WTC11 (cell line): ENCODE results near the gene CPNE5. TPM values are rescaled to one million over a fixed set of nuclear protein-coding genes. Genes with fewer than 3 reads are reported as not detected.

Experiments used
- ATAC-seq: fragments of 200-7000 bp; cut with Tn5 transposase; 2 replicates; pipeline ENCODE4 v1.10.0; 2021; ENCODE audit warnings: mild to moderate bottlenecking, moderate library complexity
- CTCF ChIA-PET: fragments of 300-600 bp; sonication (Branson Sonifier 250); formaldehyde crosslinking; loops from one replicate; lab custom pipeline; 2021; ENCODE audit warnings: antibody characterized with exemption; lab: Charles Lee
- POLR2A ChIA-PET: fragments of 350-600 bp; sonication (Branson Sonifier 250); formaldehyde crosslinking; loops from one replicate; lab custom pipeline; 2021; ENCODE audit warnings: antibody characterized with exemption; lab: Charles Lee
- DNase-seq: peaks from one replicate; pipeline ENCODE4 v3.0.0; 2021; ENCODE audit warnings: low spot score
- H3K27ac Mint-ChIP-seq: 2 replicates; pipeline ENCODE4 v1.8.0; 2021; ENCODE audit warnings: mixed read lengths
- H3K27me3 Mint-ChIP-seq: 2 replicates; pipeline ENCODE4 v1.8.0; 2021; ENCODE audit warnings: low read depth, mild to moderate bottlenecking, moderate library complexity, mixed read lengths
- H3K36me3 Mint-ChIP-seq: 2 replicates; pipeline ENCODE4 v1.8.0; 2021; ENCODE audit warnings: mixed read lengths
- H3K4me1 Mint-ChIP-seq: 2 replicates; pipeline ENCODE4 v1.8.0; 2022; ENCODE audit warnings: mixed read lengths
- H3K4me3 Mint-ChIP-seq: 2 replicates; pipeline ENCODE4 v1.8.0; 2021; ENCODE audit warnings: mild to moderate bottlenecking, moderate library complexity, mixed read lengths
- H3K9me3 Mint-ChIP-seq: 2 replicates; pipeline ENCODE4 v1.8.0; 2021; ENCODE audit warnings: mixed read lengths
- CREB1 ChIP-seq: sonication (generic); formaldehyde crosslinking; IDR thresholded peaks from 2 replicates; pipeline ENCODE4 v1.8.0; 2023; ENCODE audit warnings: mild to moderate bottlenecking, missing genetic modification reagents
- EMX1 ChIP-seq: fragments of 250-450 bp; sonication (Bioruptor Pico); IDR thresholded peaks from 2 replicates; pipeline ENCODE4 v1.8.0; 2021; ENCODE audit warnings: mild to moderate bottlenecking
- ETV6 ChIP-seq: sonication (generic); formaldehyde crosslinking; IDR thresholded peaks from 2 replicates; pipeline ENCODE4 v1.8.1; 2022; ENCODE audit warnings: mild to moderate bottlenecking, missing genetic modification reagents
- NFYB ChIP-seq: sonication (generic); formaldehyde crosslinking; conservative IDR thresholded peaks from 2 replicates; pipeline ENCODE4 v1.8.0; 2022; ENCODE audit warnings: low read depth, missing genetic modification reagents
- NR1H2 ChIP-seq: sonication (generic); formaldehyde crosslinking; IDR thresholded peaks from 2 replicates; pipeline ENCODE4 v1.9.0; 2021; ENCODE audit warnings: mild to moderate bottlenecking, moderate library complexity, missing genetic modification reagents
- NR2C2 ChIP-seq: sonication (generic); formaldehyde crosslinking; IDR thresholded peaks from 2 replicates; pipeline ENCODE4 v1.8.0; 2022; ENCODE audit warnings: mild to moderate bottlenecking, missing genetic modification reagents
- SMAD4 ChIP-seq: sonication (generic); formaldehyde crosslinking; IDR thresholded peaks from 2 replicates; pipeline ENCODE4 v1.8.0; 2022; ENCODE audit warnings: mild to moderate bottlenecking, missing genetic modification reagents
- ZNF138 ChIP-seq: sonication (generic); formaldehyde crosslinking; conservative IDR thresholded peaks from 2 replicates; pipeline ENCODE4 v1.8.1; 2022; ENCODE audit warnings: mild to moderate bottlenecking, moderate library complexity, missing genetic modification reagents
- ZNF263 ChIP-seq: sonication (generic); formaldehyde crosslinking; IDR thresholded peaks from 2 replicates; pipeline ENCODE4 v1.8.1; 2022; ENCODE audit warnings: low read depth, mild to moderate bottlenecking, moderate library complexity, missing genetic modification reagents
- ZNF317 ChIP-seq: sonication (generic); formaldehyde crosslinking; IDR thresholded peaks from 2 replicates; pipeline ENCODE4 v1.8.1; 2023; ENCODE audit warnings: low read depth, mild to moderate bottlenecking, moderate library complexity, missing genetic modification reagents, borderline replicate concordance
- ZNF396 ChIP-seq: fragments of 250-450 bp; sonication (Bioruptor Pico); IDR thresholded peaks from 2 replicates; pipeline ENCODE4 v1.8.0; 2021; ENCODE audit warnings: mild to moderate bottlenecking, moderate library complexity, borderline replicate concordance
- ZNF416 ChIP-seq: fragments of 250-450 bp; sonication (Bioruptor Pico); IDR thresholded peaks from 2 replicates; pipeline ENCODE4 v1.9.0; 2021; ENCODE audit warnings: mild to moderate bottlenecking, inconsistent platforms
- total RNA-seq: library from RNA; stranded (reverse); gene quantifications from 3 replicates; pipeline ENCODE4 v1.2.3, GENCODE V29; 2021
- TF ChIP-seq, protein P1 (sequence below): sonication (generic); formaldehyde crosslinking; IDR thresholded peaks from 2 replicates; pipeline ENCODE4 v1.8.0; 2022; ENCODE audit warnings: mild to moderate bottlenecking, missing genetic modification reagents
- TF ChIP-seq, protein P2 (sequence below): sonication (generic); formaldehyde crosslinking; IDR thresholded peaks from 2 replicates; pipeline ENCODE4 v1.8.1; 2023; ENCODE audit warnings: mild to moderate bottlenecking, missing genetic modification reagents, moderate library complexity
- TF ChIP-seq, protein P3 (sequence below): sonication (generic); formaldehyde crosslinking; IDR thresholded peaks from 2 replicates; pipeline ENCODE4 v1.8.1; 2022; ENCODE audit warnings: mild to moderate bottlenecking, missing genetic modification reagents, moderate library complexity, borderline replicate concordance
- TF ChIP-seq, protein P4 (sequence below): sonication (generic); formaldehyde crosslinking; IDR thresholded peaks from 2 replicates; pipeline ENCODE4 v1.8.0; 2023; ENCODE audit warnings: mild to moderate bottlenecking, missing genetic modification reagents
- TF ChIP-seq, protein P5 (sequence below): sonication (generic); formaldehyde crosslinking; IDR thresholded peaks from 2 replicates; pipeline ENCODE4 v1.8.1; 2023; ENCODE audit warnings: mild to moderate bottlenecking, missing genetic modification reagents, borderline replicate concordance
- TF ChIP-seq, protein P6 (sequence below): sonication (generic); formaldehyde crosslinking; IDR thresholded peaks from 2 replicates; pipeline ENCODE4 v1.8.0; 2022; ENCODE audit warnings: mild to moderate bottlenecking, missing genetic modification reagents
- TF ChIP-seq, protein P7 (sequence below): sonication (generic); formaldehyde crosslinking; IDR thresholded peaks from 2 replicates; pipeline ENCODE4 v1.8.1; 2022; ENCODE audit warnings: low read depth, missing genetic modification reagents, borderline replicate concordance

Gene CPNE5
- total RNA-seq, 1 experiment from 2014 or later: 0.44 TPM

DNA sequence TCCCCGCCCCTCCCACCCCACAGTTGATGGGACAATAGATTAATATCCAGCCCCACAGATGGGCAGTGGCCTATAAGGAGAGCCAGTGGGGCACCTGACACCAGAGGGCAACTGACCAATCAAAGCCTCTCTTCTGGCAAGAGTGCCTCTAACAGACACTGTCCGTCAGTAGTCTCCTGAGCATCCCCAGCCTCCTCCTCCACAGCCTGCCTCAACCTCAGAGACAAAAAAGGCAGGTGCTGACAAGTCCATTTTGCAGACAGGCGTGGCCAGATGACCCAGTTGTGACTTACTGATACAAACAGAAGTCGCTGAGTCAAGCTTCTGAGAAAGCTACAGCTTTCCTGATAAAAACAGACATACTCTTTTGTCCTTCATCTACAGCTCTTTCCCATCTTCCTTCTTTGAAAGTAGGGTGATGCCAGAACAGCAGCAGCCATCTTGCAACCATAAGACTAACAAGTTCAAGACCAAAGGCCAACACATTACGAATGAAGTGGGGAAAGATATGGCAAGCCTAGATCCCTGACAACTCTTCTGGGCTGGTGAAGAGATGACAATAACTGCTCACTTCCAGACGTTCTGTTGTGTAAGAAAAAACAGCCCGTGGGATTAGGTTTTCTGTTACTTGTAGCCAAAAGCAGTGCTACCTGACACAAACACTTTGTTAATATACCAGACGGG, 23.1 kb upstream of the CPNE5 start:
- H3K4me3 Mint-ChIP-seq: no peak overlapping the region
- POLR2A ChIA-PET: no interaction called here
- H3K4me1 Mint-ChIP-seq: peaks cover 49% of the 10 kb centered on the region
- H3K27ac Mint-ChIP-seq: peak overlapping the region; percentile 76
- H3K27me3 Mint-ChIP-seq: no peaks in the 10 kb centered on the region
- ATAC-seq (no peak), DNase-seq (no peak)
- CTCF ChIA-PET: interaction anchor here (1.2 kb wide), 1 partner anchor 11 kb away, joined by 3 read pairs; no protein-coding TSS in a partner anchor
- TF ChIP-seq, protein P1, sequence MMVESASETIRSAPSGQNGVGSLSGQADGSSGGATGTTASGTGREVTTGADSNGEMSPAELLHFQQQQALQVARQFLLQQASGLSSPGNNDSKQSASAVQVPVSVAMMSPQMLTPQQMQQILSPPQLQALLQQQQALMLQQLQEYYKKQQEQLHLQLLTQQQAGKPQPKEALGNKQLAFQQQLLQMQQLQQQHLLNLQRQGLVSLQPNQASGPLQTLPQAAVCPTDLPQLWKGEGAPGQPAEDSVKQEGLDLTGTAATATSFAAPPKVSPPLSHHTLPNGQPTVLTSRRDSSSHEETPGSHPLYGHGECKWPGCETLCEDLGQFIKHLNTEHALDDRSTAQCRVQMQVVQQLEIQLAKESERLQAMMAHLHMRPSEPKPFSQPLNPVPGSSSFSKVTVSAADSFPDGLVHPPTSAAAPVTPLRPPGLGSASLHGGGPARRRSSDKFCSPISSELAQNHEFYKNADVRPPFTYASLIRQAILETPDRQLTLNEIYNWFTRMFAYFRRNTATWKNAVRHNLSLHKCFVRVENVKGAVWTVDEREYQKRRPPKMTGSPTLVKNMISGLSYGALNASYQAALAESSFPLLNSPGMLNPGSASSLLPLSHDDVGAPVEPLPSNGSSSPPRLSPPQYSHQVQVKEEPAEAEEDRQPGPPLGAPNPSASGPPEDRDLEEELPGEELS: no peak
- TF ChIP-seq EMX1 (CRISPR knock-in tag) (no peak), NR1H2 (no peak), NR2C2 (CRISPR knock-in tag) (no peak), SMAD4 (CRISPR knock-in tag) (no peak), ZNF263 (CRISPR knock-in tag) (no peak), ZNF317 (CRISPR knock-in tag) (no peak), ZNF396 (CRISPR knock-in tag) (no peak), ZNF138 (CRISPR knock-in tag) (no peak), ZNF416 (no peak), CREB1 (CRISPR knock-in tag) (no peak)
- TF ChIP-seq, protein P2, sequence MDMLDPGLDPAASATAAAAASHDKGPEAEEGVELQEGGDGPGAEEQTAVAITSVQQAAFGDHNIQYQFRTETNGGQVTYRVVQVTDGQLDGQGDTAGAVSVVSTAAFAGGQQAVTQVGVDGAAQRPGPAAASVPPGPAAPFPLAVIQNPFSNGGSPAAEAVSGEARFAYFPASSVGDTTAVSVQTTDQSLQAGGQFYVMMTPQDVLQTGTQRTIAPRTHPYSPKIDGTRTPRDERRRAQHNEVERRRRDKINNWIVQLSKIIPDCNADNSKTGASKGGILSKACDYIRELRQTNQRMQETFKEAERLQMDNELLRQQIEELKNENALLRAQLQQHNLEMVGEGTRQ (CRISPR knock-in tag): no peak
- TF ChIP-seq, protein P3, sequence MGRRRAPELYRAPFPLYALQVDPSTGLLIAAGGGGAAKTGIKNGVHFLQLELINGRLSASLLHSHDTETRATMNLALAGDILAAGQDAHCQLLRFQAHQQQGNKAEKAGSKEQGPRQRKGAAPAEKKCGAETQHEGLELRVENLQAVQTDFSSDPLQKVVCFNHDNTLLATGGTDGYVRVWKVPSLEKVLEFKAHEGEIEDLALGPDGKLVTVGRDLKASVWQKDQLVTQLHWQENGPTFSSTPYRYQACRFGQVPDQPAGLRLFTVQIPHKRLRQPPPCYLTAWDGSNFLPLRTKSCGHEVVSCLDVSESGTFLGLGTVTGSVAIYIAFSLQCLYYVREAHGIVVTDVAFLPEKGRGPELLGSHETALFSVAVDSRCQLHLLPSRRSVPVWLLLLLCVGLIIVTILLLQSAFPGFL (CRISPR knock-in tag): no peak
- peaks cover 68% of the 10 kb centered on the region for H3K36me3 Mint-ChIP-seq
- no peaks in the 10 kb centered on the region for H3K9me3 Mint-ChIP-seq

DNA sequence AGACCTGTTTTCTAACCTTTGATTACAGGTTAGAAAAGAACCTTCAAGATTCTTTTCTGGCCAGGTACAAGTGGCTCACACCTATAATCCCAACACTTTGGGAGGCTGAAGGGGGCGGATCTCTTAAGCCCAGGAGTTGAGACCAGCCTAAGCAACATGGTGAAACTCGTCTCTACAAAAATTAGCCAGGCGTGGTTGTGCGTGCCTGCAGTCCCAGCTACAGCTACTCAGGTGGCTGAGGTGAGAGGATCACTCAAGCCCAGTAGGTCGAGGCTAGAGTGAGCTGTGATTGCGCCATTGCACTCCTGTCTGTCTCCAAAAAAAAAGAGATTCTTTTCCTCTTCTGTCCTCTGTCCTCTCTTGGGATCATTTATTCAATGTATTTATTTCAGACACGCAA, 20.9 kb upstream of the CPNE5 start:
- DNase-seq: no peak
- no peaks in the 10 kb centered on the region for H3K27me3 Mint-ChIP-seq
- H3K4me1 Mint-ChIP-seq: peaks cover 39% of the 10 kb centered on the region
- no peak overlapping the region for H3K4me3 Mint-ChIP-seq
- TF ChIP-seq ZNF263 (CRISPR knock-in tag) (no peak), ETV6 (no peak), ZNF416 (no peak), NFYB (CRISPR knock-in tag) (no peak)
- TF ChIP-seq, protein P4, sequence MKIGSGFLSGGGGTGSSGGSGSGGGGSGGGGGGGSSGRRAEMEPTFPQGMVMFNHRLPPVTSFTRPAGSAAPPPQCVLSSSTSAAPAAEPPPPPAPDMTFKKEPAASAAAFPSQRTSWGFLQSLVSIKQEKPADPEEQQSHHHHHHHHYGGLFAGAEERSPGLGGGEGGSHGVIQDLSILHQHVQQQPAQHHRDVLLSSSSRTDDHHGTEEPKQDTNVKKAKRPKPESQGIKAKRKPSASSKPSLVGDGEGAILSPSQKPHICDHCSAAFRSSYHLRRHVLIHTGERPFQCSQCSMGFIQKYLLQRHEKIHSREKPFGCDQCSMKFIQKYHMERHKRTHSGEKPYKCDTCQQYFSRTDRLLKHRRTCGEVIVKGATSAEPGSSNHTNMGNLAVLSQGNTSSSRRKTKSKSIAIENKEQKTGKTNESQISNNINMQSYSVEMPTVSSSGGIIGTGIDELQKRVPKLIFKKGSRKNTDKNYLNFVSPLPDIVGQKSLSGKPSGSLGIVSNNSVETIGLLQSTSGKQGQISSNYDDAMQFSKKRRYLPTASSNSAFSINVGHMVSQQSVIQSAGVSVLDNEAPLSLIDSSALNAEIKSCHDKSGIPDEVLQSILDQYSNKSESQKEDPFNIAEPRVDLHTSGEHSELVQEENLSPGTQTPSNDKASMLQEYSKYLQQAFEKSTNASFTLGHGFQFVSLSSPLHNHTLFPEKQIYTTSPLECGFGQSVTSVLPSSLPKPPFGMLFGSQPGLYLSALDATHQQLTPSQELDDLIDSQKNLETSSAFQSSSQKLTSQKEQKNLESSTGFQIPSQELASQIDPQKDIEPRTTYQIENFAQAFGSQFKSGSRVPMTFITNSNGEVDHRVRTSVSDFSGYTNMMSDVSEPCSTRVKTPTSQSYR: no peak
- TF ChIP-seq, protein P5, sequence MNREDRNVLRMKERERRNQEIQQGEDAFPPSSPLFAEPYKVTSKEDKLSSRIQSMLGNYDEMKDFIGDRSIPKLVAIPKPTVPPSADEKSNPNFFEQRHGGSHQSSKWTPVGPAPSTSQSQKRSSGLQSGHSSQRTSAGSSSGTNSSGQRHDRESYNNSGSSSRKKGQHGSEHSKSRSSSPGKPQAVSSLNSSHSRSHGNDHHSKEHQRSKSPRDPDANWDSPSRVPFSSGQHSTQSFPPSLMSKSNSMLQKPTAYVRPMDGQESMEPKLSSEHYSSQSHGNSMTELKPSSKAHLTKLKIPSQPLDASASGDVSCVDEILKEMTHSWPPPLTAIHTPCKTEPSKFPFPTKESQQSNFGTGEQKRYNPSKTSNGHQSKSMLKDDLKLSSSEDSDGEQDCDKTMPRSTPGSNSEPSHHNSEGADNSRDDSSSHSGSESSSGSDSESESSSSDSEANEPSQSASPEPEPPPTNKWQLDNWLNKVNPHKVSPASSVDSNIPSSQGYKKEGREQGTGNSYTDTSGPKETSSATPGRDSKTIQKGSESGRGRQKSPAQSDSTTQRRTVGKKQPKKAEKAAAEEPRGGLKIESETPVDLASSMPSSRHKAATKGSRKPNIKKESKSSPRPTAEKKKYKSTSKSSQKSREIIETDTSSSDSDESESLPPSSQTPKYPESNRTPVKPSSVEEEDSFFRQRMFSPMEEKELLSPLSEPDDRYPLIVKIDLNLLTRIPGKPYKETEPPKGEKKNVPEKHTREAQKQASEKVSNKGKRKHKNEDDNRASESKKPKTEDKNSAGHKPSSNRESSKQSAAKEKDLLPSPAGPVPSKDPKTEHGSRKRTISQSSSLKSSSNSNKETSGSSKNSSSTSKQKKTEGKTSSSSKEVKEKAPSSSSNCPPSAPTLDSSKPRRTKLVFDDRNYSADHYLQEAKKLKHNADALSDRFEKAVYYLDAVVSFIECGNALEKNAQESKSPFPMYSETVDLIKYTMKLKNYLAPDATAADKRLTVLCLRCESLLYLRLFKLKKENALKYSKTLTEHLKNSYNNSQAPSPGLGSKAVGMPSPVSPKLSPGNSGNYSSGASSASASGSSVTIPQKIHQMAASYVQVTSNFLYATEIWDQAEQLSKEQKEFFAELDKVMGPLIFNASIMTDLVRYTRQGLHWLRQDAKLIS: no peak
- TF ChIP-seq, protein P6, sequence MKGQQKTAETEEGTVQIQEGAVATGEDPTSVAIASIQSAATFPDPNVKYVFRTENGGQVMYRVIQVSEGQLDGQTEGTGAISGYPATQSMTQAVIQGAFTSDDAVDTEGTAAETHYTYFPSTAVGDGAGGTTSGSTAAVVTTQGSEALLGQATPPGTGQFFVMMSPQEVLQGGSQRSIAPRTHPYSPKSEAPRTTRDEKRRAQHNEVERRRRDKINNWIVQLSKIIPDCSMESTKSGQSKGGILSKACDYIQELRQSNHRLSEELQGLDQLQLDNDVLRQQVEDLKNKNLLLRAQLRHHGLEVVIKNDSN: no peak
- TF ChIP-seq, protein P7, sequence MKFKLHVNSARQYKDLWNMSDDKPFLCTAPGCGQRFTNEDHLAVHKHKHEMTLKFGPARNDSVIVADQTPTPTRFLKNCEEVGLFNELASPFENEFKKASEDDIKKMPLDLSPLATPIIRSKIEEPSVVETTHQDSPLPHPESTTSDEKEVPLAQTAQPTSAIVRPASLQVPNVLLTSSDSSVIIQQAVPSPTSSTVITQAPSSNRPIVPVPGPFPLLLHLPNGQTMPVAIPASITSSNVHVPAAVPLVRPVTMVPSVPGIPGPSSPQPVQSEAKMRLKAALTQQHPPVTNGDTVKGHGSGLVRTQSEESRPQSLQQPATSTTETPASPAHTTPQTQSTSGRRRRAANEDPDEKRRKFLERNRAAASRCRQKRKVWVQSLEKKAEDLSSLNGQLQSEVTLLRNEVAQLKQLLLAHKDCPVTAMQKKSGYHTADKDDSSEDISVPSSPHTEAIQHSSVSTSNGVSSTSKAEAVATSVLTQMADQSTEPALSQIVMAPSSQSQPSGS (CRISPR knock-in tag): no peak
- TF ChIP-seq, all 79 proteins: peak for 0
- Mint-ChIP-seq H3K36me3 (peaks cover 75% of the 10 kb centered on the region), H3K9me3 (no peaks in the 10 kb centered on the region), H3K27ac (peak overlapping the region; percentile 40)
- ATAC-seq: no peak
- ChIA-PET CTCF (interaction anchor here (0.6 to 2.1 kb wide), 7 partner anchors 9 to 101 kb away, joined by 3 to 7 read pairs (median 5); partner anchors contain the start of genes C6orf89 and PPIL1), POLR2A (no interaction called here)
